ENCODE data around the gene GNB1. TPM values are rescaled to one million over a fixed set of nuclear protein-coding genes. Genes with fewer than 3 reads are reported as not detected.
A peak's percentile ranks its signal among the peaks of the same experiment; 100 is the strongest.

Gene GNB1
- total and polyA plus RNA-seq, 9 of the 15 experiments (the other 6 are each of a cell fraction or from before 2014, with no cell fraction given), result 34.3 to 388 (median 114) TPM

DNA sequence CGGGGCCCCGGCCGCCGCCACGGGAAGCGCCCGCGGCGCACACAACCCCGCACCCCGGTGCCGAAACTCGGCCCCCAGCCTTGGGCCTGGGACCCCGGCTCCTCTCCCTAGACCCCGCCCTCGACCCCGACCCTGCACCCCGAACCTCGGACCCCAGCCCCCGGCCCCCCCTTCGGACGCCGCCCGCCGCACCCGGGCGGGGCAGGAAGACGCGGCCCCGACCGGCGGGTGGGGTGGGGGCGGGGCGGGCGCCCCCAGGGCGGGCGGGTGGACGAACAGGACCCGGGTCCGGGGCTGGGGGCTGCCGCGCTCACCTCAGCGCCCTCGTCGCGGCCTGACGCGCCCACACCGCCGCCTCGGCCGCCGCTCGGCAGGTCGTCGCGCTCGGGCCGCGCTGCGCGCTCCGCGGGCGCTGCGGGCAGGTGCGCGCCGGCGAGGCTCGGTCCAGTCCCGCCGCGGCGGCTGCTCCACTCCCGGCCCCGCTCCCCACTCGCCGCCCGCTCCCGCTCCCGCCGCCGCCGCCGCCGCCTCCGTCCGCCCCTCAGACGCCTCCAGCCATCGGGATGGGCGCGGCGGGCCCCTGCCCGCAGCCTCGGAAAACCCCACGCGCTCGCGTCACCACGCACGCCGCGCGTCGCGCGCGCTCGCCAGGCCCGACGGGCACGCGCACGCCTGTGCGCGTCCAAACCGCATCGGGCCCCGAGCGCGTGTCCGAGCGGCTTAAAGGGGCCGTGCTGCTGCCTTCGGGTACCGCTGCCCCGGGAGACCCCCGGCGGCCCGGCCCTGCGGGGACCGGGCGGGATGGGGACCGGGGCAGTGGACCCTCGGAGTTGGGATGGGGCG is at the start of gene GNB1 (continued):
- TF ChIP-seq, protein P1, sequence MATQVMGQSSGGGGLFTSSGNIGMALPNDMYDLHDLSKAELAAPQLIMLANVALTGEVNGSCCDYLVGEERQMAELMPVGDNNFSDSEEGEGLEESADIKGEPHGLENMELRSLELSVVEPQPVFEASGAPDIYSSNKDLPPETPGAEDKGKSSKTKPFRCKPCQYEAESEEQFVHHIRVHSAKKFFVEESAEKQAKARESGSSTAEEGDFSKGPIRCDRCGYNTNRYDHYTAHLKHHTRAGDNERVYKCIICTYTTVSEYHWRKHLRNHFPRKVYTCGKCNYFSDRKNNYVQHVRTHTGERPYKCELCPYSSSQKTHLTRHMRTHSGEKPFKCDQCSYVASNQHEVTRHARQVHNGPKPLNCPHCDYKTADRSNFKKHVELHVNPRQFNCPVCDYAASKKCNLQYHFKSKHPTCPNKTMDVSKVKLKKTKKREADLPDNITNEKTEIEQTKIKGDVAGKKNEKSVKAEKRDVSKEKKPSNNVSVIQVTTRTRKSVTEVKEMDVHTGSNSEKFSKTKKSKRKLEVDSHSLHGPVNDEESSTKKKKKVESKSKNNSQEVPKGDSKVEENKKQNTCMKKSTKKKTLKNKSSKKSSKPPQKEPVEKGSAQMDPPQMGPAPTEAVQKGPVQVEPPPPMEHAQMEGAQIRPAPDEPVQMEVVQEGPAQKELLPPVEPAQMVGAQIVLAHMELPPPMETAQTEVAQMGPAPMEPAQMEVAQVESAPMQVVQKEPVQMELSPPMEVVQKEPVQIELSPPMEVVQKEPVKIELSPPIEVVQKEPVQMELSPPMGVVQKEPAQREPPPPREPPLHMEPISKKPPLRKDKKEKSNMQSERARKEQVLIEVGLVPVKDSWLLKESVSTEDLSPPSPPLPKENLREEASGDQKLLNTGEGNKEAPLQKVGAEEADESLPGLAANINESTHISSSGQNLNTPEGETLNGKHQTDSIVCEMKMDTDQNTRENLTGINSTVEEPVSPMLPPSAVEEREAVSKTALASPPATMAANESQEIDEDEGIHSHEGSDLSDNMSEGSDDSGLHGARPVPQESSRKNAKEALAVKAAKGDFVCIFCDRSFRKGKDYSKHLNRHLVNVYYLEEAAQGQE (IDR thresholded peaks at IDR 0.05; ENCODE audit: borderline replicate concordance), result no peak
- TF ChIP-seq, protein P1 (CRISPR knock-in tag; IDR thresholded peaks at IDR 0.05; ENCODE audit: low read depth), result peak; percentile 71
- TF ChIP-seq NELFE (IDR thresholded peaks at IDR 0.05; ENCODE audit: insufficient read depth, insufficient read length) (no peak), STAT5A (IDR thresholded peaks at IDR 0.05; ENCODE audit: borderline replicate concordance, low read length) (no peak), SRF (CRISPR knock-in tag; IDR thresholded peaks at IDR 0.05) (no peak), TFAM (CRISPR knock-in tag; conservative IDR thresholded peaks at IDR 0.05) (no peak), MBD2 (IDR thresholded peaks at IDR 0.05; ENCODE audit: borderline replicate concordance, low read depth) (no peak; the same call in 1 of the 2 replicates), ZNF764 (CRISPR knock-in tag; IDR thresholded peaks at IDR 0.05; ENCODE audit: low read depth) (no peak), C11orf30 (IDR thresholded peaks at IDR 0.05; ENCODE audit: low read depth) (no peak), ZNF124 (CRISPR knock-in tag; IDR thresholded peaks at IDR 0.05) (no peak)
- TF ChIP-seq, protein P2, sequence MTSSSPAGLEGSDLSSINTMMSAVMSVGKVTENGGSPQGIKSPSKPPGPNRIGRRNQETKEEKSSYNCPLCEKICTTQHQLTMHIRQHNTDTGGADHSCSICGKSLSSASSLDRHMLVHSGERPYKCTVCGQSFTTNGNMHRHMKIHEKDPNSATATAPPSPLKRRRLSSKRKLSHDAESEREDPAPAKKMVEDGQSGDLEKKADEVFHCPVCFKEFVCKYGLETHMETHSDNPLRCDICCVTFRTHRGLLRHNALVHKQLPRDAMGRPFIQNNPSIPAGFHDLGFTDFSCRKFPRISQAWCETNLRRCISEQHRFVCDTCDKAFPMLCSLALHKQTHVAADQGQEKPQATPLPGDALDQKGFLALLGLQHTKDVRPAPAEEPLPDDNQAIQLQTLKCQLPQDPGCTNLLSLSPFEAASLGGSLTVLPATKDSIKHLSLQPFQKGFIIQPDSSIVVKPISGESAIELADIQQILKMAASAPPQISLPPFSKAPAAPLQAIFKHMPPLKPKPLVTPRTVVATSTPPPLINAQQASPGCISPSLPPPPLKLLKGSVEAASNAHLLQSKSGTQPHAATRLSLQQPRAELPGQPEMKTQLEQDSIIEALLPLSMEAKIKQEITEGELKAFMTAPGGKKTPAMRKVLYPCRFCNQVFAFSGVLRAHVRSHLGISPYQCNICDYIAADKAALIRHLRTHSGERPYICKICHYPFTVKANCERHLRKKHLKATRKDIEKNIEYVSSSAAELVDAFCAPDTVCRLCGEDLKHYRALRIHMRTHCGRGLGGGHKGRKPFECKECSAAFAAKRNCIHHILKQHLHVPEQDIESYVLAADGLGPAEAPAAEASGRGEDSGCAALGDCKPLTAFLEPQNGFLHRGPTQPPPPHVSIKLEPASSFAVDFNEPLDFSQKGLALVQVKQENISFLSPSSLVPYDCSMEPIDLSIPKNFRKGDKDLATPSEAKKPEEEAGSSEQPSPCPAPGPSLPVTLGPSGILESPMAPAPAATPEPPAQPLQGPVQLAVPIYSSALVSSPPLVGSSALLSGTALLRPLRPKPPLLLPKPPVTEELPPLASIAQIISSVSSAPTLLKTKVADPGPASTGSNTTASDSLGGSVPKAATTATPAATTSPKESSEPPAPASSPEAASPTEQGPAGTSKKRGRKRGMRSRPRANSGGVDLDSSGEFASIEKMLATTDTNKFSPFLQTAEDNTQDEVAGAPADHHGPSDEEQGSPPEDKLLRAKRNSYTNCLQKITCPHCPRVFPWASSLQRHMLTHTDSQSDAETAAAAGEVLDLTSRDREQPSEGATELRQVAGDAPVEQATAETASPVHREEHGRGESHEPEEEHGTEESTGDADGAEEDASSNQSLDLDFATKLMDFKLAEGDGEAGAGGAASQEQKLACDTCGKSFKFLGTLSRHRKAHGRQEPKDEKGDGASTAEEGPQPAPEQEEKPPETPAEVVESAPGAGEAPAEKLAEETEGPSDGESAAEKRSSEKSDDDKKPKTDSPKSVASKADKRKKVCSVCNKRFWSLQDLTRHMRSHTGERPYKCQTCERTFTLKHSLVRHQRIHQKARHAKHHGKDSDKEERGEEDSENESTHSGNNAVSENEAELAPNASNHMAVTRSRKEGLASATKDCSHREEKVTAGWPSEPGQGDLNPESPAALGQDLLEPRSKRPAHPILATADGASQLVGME (CRISPR knock-in tag; IDR thresholded peaks at IDR 0.05), result 0 out of 2 replicates have a peak, but pooled peaks have one; percentile 11
- TF ChIP-seq, protein P3, sequence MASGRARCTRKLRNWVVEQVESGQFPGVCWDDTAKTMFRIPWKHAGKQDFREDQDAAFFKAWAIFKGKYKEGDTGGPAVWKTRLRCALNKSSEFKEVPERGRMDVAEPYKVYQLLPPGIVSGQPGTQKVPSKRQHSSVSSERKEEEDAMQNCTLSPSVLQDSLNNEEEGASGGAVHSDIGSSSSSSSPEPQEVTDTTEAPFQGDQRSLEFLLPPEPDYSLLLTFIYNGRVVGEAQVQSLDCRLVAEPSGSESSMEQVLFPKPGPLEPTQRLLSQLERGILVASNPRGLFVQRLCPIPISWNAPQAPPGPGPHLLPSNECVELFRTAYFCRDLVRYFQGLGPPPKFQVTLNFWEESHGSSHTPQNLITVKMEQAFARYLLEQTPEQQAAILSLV (tag; IDR thresholded peaks at IDR 0.05), result no peak
